Measurements from ENCODE around the gene PSMG3. TPM values are rescaled to one million over a fixed set of nuclear protein-coding genes. Genes with fewer than 3 reads are reported as not detected.

Gene PSMG3
- total and polyA plus RNA-seq, 2 of the 8 experiments (the other 6 are each of a cell fraction or from before 2014, with no cell fraction given) = 30.2 to 62.0 TPM

- no peak for FAIRE-seq
These were observed 27.5 kb downstream of the PSMG3 start for GRCh38 chr7:1542329-1542728.

More at GRCh38 chr7:1542329-1542728, 27.5 kb downstream of the PSMG3 start:
- peaks cover 6% of the 10 kb centered on the region; the same call in 1 of the 2 replicates for H3K79me1 ChIP-seq (ENCODE audit: low read depth, low read length)
- H3K56ac ChIP-seq (replicated peaks; ENCODE audit: insufficient read length, low read depth, low read length) = no peak overlapping the region
- peaks cover 0 to 5% (median 5%) of the 10 kb centered on the region in 4 experiments; a peak in 5 of 7 replicates for H3K4me1 ChIP-seq (replicated peaks in 1 of 4; ENCODE audit: control insufficient read depth in 3 of 4, insufficient read depth in 4 of 4, low read length in 3 of 4)
- no peak overlapping the region for H3K4me3 ChIP-seq (ENCODE audit: extremely low read depth in 1 of 4, insufficient read depth in 2 of 4, low read depth in 3 of 4, low read length in 4 of 4)
- no peak overlapping the region for H2BK120ac ChIP-seq (replicated peaks; ENCODE audit: low read depth, low read length)
- H3K79me2 ChIP-seq (ENCODE audit: control insufficient read depth in 1 of 2, insufficient read depth in 2 of 2, low read length in 2 of 2) = peaks cover 0 to 12% of the 10 kb centered on the region in 2 experiments; a peak in 2 of 4 replicates
- 90% methylated on average over 21 of the region's 21 CpGs; no CpG with 5 or more reads in 1 of the 2 experiments for WGBS, 2 experiments (ENCODE audit: extremely low coverage in 1 of 2, insufficient coverage in 1 of 2, insufficient read length in 1 of 2, insufficient replicate concordance in 2 of 2, low coverage in 1 of 2, low lambda C conversion rate in 2 of 2, missing lambda C conversion rate in 1 of 2)
- ChIA-PET CTCF (ENCODE audit: partially characterized antibody) (interaction anchor here (0.8 kb wide), 1 partner anchor 11 kb away, joined by 3 read pairs; no protein-coding TSS in a partner anchor), POLR2A (ENCODE audit: partially characterized antibody) (interaction anchor here (2.0 to 4.9 kb wide), 2 partner anchors 9 to 17 kb away, joined by 6 to 26 read pairs; no protein-coding TSS in a partner anchor)
- no peak for DNase-seq (ENCODE audit: low read depth in 1 of 2, low spot score in 2 of 2)
- no peak overlapping the region for H4K5ac ChIP-seq (ENCODE audit: insufficient read length, low read depth, low read length)
- H3K9ac ChIP-seq (replicated peaks in 1 of 4; ENCODE audit: extremely low read depth in 1 of 4, low read depth in 3 of 4, low read length in 3 of 4) = no peak overlapping the region
- no peak overlapping the region for H2AK5ac ChIP-seq (ENCODE audit: low read depth, low read length)
- no peaks in the 10 kb centered on the region for H3K9me3 ChIP-seq (ENCODE audit: insufficient read depth in 2 of 2, low read depth in 1 of 2, low read length in 1 of 2)
- no peaks in the 10 kb centered on the region for H3K23me2 ChIP-seq (ENCODE audit: low read depth, low read length)
- H3K4ac ChIP-seq (replicated peaks; ENCODE audit: insufficient read length, low read depth, low read length) = no peak overlapping the region
- H2AFZ ChIP-seq (ENCODE audit: low read length) = no peak overlapping the region
- H2BK20ac ChIP-seq (ENCODE audit: low read length) = no peak overlapping the region
- H3K27ac ChIP-seq (ENCODE audit: low read depth, low read length) = no peak overlapping the region
- H3K27me3 ChIP-seq (replicated peaks in 1 of 4; ENCODE audit: control insufficient read depth in 3 of 4, extremely low read depth in 1 of 4, insufficient read depth in 3 of 4, low read length in 3 of 4) = no peaks in the 10 kb centered on the region
- H3K14ac ChIP-seq (ENCODE audit: insufficient read length) = no peak overlapping the region
- H3K23ac ChIP-seq (ENCODE audit: insufficient read length) = no peak overlapping the region
- no peak overlapping the region for H3K4me2 ChIP-seq (ENCODE audit: insufficient read depth in 1 of 2, low read depth in 2 of 2, low read length in 2 of 2)
- peaks cover 0 to 17% (median 0%) of the 10 kb centered on the region in 4 experiments; a peak in 4 of 8 replicates for H3K36me3 ChIP-seq (ENCODE audit: control insufficient read depth in 2 of 4, insufficient read depth in 4 of 4, low read length in 3 of 4)
- H2BK5ac ChIP-seq (ENCODE audit: low read depth, low read length) = no peak overlapping the region
- peak overlapping the region; percentile 25; the same call in 1 of the 2 replicates for H4K8ac ChIP-seq (ENCODE audit: extremely low read depth, insufficient read depth, low read length)
- no peak for TF ChIP-seq EZH2 (IDR thresholded peaks at IDR 0.05; ENCODE audit: low read depth, low read length, severe bottlenecking)
- TF ChIP-seq POU5F1 (IDR thresholded peaks at IDR 0.05; ENCODE audit: low read depth, low read length) = no peak
- TF ChIP-seq SUZ12 (IDR thresholded peaks at IDR 0.05; ENCODE audit: low read length) = no peak
- no peak for TF ChIP-seq NRF1 (IDR thresholded peaks at IDR 0.05; ENCODE audit: low read depth, low read length)
- TF ChIP-seq EP300 (IDR thresholded peaks at IDR 0.05; ENCODE audit: borderline replicate concordance in 1 of 2, low read depth in 2 of 2, low read length in 2 of 2) = no peak
- no peak for TF ChIP-seq TBP (IDR thresholded peaks at IDR 0.05; ENCODE audit: low read depth, low read length)
- no peak for TF ChIP-seq SP2 (IDR thresholded peaks at IDR 0.05; ENCODE audit: low read length)
- TF ChIP-seq USF2 (IDR thresholded peaks at IDR 0.05; ENCODE audit: low read length) = no peak
- no peak for TF ChIP-seq SP1 (IDR thresholded peaks at IDR 0.05; ENCODE audit: low read depth, low read length)
- TF ChIP-seq KDM5A (IDR thresholded peaks at IDR 0.05; ENCODE audit: low read length) = no peak
- no peak overlapping the region for H2BK12ac ChIP-seq (ENCODE audit: low read depth, low read length)
- no peak overlapping the region for H4K91ac ChIP-seq (replicated peaks; ENCODE audit: insufficient read length, low read length)
- no peak overlapping the region for H3K18ac ChIP-seq (ENCODE audit: extremely low read depth, low read length)
- no peak overlapping the region for H2BK15ac ChIP-seq (ENCODE audit: low read length)
- H4K20me1 ChIP-seq (replicated peaks in 1 of 2; ENCODE audit: control insufficient read depth in 1 of 2, insufficient read depth in 2 of 2, low read length in 2 of 2) = peaks cover 0 to 12% of the 10 kb centered on the region in 2 experiments
